HL-60 (cell line): ENCODE data around the gene VAV2.

ENCODE experiments used
- DNase-seq, 2 experiments: peaks; one replicate each; pipeline ENCODE4 v3.0.0-alpha.2; 2010 to 2020; ENCODE audit warnings: low read depth in 1 of 2, low spot score in 1 of 2
- H3K27ac ChIP-seq: fragments of 250-450 bp; sonication (Bioruptor Pico); replicated peaks from 2 replicates; pipeline ENCODE4 v1.5.1; 2020; ENCODE audit warnings: mild to moderate bottlenecking, moderate library complexity
- H3K27me3 ChIP-seq: fragments of 250-450 bp; sonication (Bioruptor Pico); 2 replicates; pipeline ENCODE4 v1.5.1; 2021; ENCODE audit warnings: mild to moderate bottlenecking, moderate library complexity; ENCODE audit not compliant: insufficient read depth, poor library complexity, severe bottlenecking
- H3K4me3 ChIP-seq: replicated peaks from 2 replicates; pipeline ENCODE4 v1.5.1; 2011; ENCODE audit warnings: mild to moderate bottlenecking, control low read depth, low read length; ENCODE audit not compliant: insufficient read depth
- CTCF ChIP-seq: IDR thresholded peaks from one replicate; pipeline ENCODE4 v1.5.1; 2011; ENCODE audit warnings: low read length, control low read depth, inconsistent platforms; ENCODE audit not compliant: insufficient read depth
- GABPA ChIP-seq: IDR thresholded peaks from 2 replicates; pipeline ENCODE4 v1.6.1; 2012; ENCODE audit warnings: low read depth
- POLR2AphosphoS5 ChIP-seq: IDR thresholded peaks from 2 replicates; pipeline ENCODE4 v1.6.1; 2012; ENCODE audit warnings: low read depth
- REST ChIP-seq: IDR thresholded peaks from 2 replicates; pipeline ENCODE4 v1.6.1; 2012; ENCODE audit warnings: low read depth; ENCODE audit not compliant: insufficient replicate concordance
- SPI1 ChIP-seq: IDR thresholded peaks from 2 replicates; pipeline ENCODE4 v1.6.1; 2012; ENCODE audit warnings: low read depth, mild to moderate bottlenecking, borderline replicate concordance

Gene VAV2

GRCh38 chr9:133731876-133732638 is 260.1 kb downstream of the VAV2 start:
- DNase-seq = no peak
- TF ChIP-seq GABPA (no peak), CTCF (no peak), POLR2AphosphoS5 (no peak)
- H3K4me3 ChIP-seq = no peak overlapping the region
- H3K27me3 ChIP-seq = no peaks in the 10 kb centered on the region
- H3K27ac ChIP-seq = no peak overlapping the region

- H3K27me3 ChIP-seq = peaks cover 3% of the 10 kb centered on the region
- TF ChIP-seq POLR2AphosphoS5 (no peak), SPI1 (no peak), GABPA (no peak), CTCF (no peak), REST (no peak)
- no peak for DNase-seq
- no peak overlapping the region for H3K27ac ChIP-seq
- H3K4me3 ChIP-seq = no peak overlapping the region
Observed at GRCh38 chr9:133730994-133731715, 261.0 kb downstream of the VAV2 start.

- H3K4me3 ChIP-seq = no peak overlapping the region
- TF ChIP-seq GABPA (no peak), REST (no peak), CTCF (no peak), SPI1 (no peak), POLR2AphosphoS5 (no peak)
- no peak for DNase-seq
- H3K27me3 ChIP-seq = peaks cover 3% of the 10 kb centered on the region
- H3K27ac ChIP-seq = no peak overlapping the region
Observed at GRCh38 chr9:133729617-133730281, 262.4 kb downstream of the VAV2 start.
